Chondrocyte (in vitro differentiated cells): Measurements from ENCODE around the gene C3. TPM values are rescaled to one million over a fixed set of nuclear protein-coding genes. Genes with fewer than 3 reads are reported as not detected.
"Not testable (repeated sequence)": the region's sequence is repeated elsewhere in the genome, so short reads cannot be mapped to it uniquely, and the experiment has no call there.

ENCODE experiments used
- DNase-seq: peaks from one replicate; pipeline ENCODE4 v3.0.0; 2021; ENCODE audit warnings: mixed read lengths, low spot score
- H3K27ac Mint-ChIP-seq: one replicate; pipeline ENCODE4 v1.8.0; 2021; ENCODE audit warnings: mild to moderate bottlenecking, moderate library complexity, mixed read lengths; ENCODE audit not compliant: unreplicated experiment
- H3K27me3 Mint-ChIP-seq: 2 replicates; pipeline ENCODE4 v1.8.0; 2021; ENCODE audit warnings: low read depth, mixed read lengths
- H3K36me3 Mint-ChIP-seq: 2 replicates; pipeline ENCODE4 v1.8.0; 2021; ENCODE audit warnings: low read depth, mixed read lengths
- H3K4me1 Mint-ChIP-seq: 2 replicates; pipeline ENCODE4 v1.8.0; 2021; ENCODE audit warnings: low read depth, mild to moderate bottlenecking, mixed read lengths
- H3K4me3 Mint-ChIP-seq: one replicate; pipeline ENCODE4 v1.8.0; 2021; ENCODE audit warnings: mild to moderate bottlenecking, moderate library complexity, mixed read lengths; ENCODE audit not compliant: unreplicated experiment
- H3K9me3 Mint-ChIP-seq: 2 replicates; pipeline ENCODE4 v1.8.0; 2021; ENCODE audit warnings: low read depth, mixed read lengths
- CTCF ChIP-seq: fragments of 200-600 bp; sonication (generic); IDR thresholded peaks from 2 replicates; pipeline ENCODE4 v1.5.0; 2021; ENCODE audit warnings: antibody characterized with exemption, mild to moderate bottlenecking, moderate library complexity
- microRNA-seq: library from miRNA; unstranded; fragments of <30 nt; microRNA quantifications from one replicate; pipeline ENCODE4 v1.2.0, GENCODE V29; 2020; ENCODE audit warnings: borderline number of aligned reads
- total RNA-seq: library from RNA; stranded (reverse); gene quantifications from 3 replicates; pipeline ENCODE4 v1.2.1, GENCODE V29; 2021

Gene C3
- total RNA-seq, 1 donor from 2014 or later, result 0.77 TPM

- H3K4me3 Mint-ChIP-seq, H3K36me3 Mint-ChIP-seq, H3K27me3 Mint-ChIP-seq, H3K9me3 Mint-ChIP-seq, H3K4me1 Mint-ChIP-seq, DNase-seq: not testable (repeated sequence)
- H3K27ac Mint-ChIP-seq, result peak overlapping the region; percentile 17
- peak; percentile 89 for TF ChIP-seq CTCF
These were observed 87.5 kb downstream of the C3 start for GRCh38 chr19:6632747-6633455.

GRCh38 chr19:6632002-6632621 lies 88.3 kb downstream of the C3 start:
- Mint-ChIP-seq H3K4me3 (no peak overlapping the region), H3K9me3 (peaks cover 3% of the 10 kb centered on the region), H3K4me1 (peaks cover 8% of the 10 kb centered on the region)

More at GRCh38 chr19:6632002-6632621, 88.3 kb downstream of the C3 start:
- no peak for DNase-seq
- no peaks in the 10 kb centered on the region for H3K36me3 Mint-ChIP-seq
- peak; percentile 95 for TF ChIP-seq CTCF
- H3K27me3 Mint-ChIP-seq, result peaks cover 4% of the 10 kb centered on the region
- H3K27ac Mint-ChIP-seq, result peak overlapping the region; percentile 17

Small RNAs within 50 kb of the gene (microRNA-seq; reads per million reads assigned to microRNA genes)
- not detected for gene MIR6791

Other genes starting within 250 kb of the C3 start
- gene DENND1C, start 238.9 kb downstream of the C3 start, total RNA-seq, result not detected in 3 replicates
- gene TUBB4A, start 218.3 kb downstream of the C3 start, total RNA-seq, result 0.26 to 0.99 TPM (median 0.70 TPM) in 3 replicates
- gene TNFSF9, start 189.6 kb downstream of the C3 start, total RNA-seq, result 5.9 to 6.9 TPM (median 6.7 TPM) in 3 replicates
- 3.3 to 8.1 TPM (median 3.9 TPM) in 3 replicates for gene CD70, start 129.5 kb downstream of the C3 start, total RNA-seq
- not detected in 3 replicates for gene TNFSF14, start 50.5 kb downstream of the C3 start, total RNA-seq
- 38.4 to 42.4 TPM (median 39.8 TPM) in 3 replicates for gene GPR108, start 16.9 kb upstream of the C3 start, total RNA-seq
- gene TRIP10, start 19.0 kb upstream of the C3 start, total RNA-seq, result 81.6 to 107 TPM (median 103 TPM) in 3 replicates
- 0.41 to 0.52 TPM in 2 of 3 replicates, not detected in the other for gene SH2D3A, start 46.8 kb upstream of the C3 start, total RNA-seq
- gene VAV1, start 52.1 kb upstream of the C3 start, total RNA-seq, result not detected in 3 replicates
- not detected in 3 replicates for gene ADGRE1, start 166.9 kb upstream of the C3 start, total RNA-seq